GM23248 (cell line): ENCODE data around the gene ITPKC. TPM values are rescaled to one million over a fixed set of nuclear protein-coding genes. Genes with fewer than 3 reads are reported as not detected.
A peak's percentile ranks its signal among the peaks of the same experiment; 100 is the strongest.

Experiments used
- DNase-seq: peaks from one replicate; pipeline ENCODE4 v3.0.0-alpha.2; 2015
- H2AFZ ChIP-seq: fragments of 200-600 bp; sonication (generic); 2 replicates; pipeline ENCODE4 v1.6.1; 2016; ENCODE audit warnings: antibody characterized with exemption
- H3F3A ChIP-seq: fragments of 200-600 bp; sonication (generic); 2 replicates; pipeline ENCODE4 v1.6.1; 2016; ENCODE audit warnings: mild to moderate bottlenecking, antibody characterized with exemption, mixed run types; ENCODE audit not compliant: insufficient read depth
- H3K27ac ChIP-seq: fragments of 200-600 bp; sonication (generic); 2 replicates; pipeline ENCODE4 v1.5.1; 2016; ENCODE audit warnings: mild to moderate bottlenecking
- H3K27me3 ChIP-seq: fragments of 200-600 bp; sonication (generic); replicated peaks from 2 replicates; pipeline ENCODE4 v1.6.1; 2016; ENCODE audit warnings: mild to moderate bottlenecking; ENCODE audit not compliant: insufficient read depth
- H3K36me3 ChIP-seq: fragments of 200-600 bp; sonication (generic); 2 replicates; pipeline ENCODE4 v1.6.1; 2016; ENCODE audit warnings: low read depth, mild to moderate bottlenecking
- H3K4me1 ChIP-seq: fragments of 200-600 bp; sonication (generic); 2 replicates; pipeline ENCODE4 v1.6.1; 2016; ENCODE audit warnings: mild to moderate bottlenecking; ENCODE audit not compliant: insufficient read depth
- H3K4me2 ChIP-seq: fragments of 200-600 bp; sonication (generic); one replicate; pipeline ENCODE4 v1.6.1; 2016; ENCODE audit warnings: mild to moderate bottlenecking; ENCODE audit not compliant: unreplicated experiment
- H3K4me3 ChIP-seq: fragments of 200-600 bp; sonication (generic); 2 replicates; pipeline ENCODE4 v1.5.1; 2016; ENCODE audit warnings: mild to moderate bottlenecking
- H3K79me2 ChIP-seq: fragments of 200-600 bp; sonication (generic); 2 replicates; pipeline ENCODE4 v1.6.1; 2016; ENCODE audit warnings: mild to moderate bottlenecking; ENCODE audit not compliant: insufficient read depth
- H3K9ac ChIP-seq: fragments of 200-600 bp; sonication (generic); 2 replicates; pipeline ENCODE4 v1.6.1; 2016; ENCODE audit warnings: mild to moderate bottlenecking
- H3K9me2 ChIP-seq: fragments of 200-600 bp; sonication (generic); 2 replicates; pipeline ENCODE4 v1.6.1; 2016; ENCODE audit warnings: mixed run types, mild to moderate bottlenecking, moderate library complexity; ENCODE audit not compliant: insufficient read depth
- H3K9me3 ChIP-seq: fragments of 200-600 bp; sonication (generic); one replicate; pipeline ENCODE4 v1.6.1; 2017; ENCODE audit warnings: low read depth
- H4K20me1 ChIP-seq: fragments of 200-600 bp; sonication (generic); 2 replicates; pipeline ENCODE4 v1.6.0; 2016; ENCODE audit not compliant: insufficient read depth
- EZH2 ChIP-seq: fragments of 200-600 bp; sonication (generic); IDR thresholded peaks from 2 replicates; pipeline ENCODE4 v1.6.1; 2018; ENCODE audit warnings: antibody characterized with exemption, mild to moderate bottlenecking; ENCODE audit not compliant: insufficient read depth, poor library complexity, severe bottlenecking
- EZH2phosphoT487 ChIP-seq: fragments of 200-600 bp; sonication (generic); IDR thresholded peaks from 2 replicates; pipeline ENCODE4 v1.6.1; 2018; ENCODE audit warnings: antibody characterized with exemption, moderate library complexity, mild to moderate bottlenecking, low read depth; ENCODE audit not compliant: insufficient read depth
- WGBS, 2 experiments: methylation state at CpG; one replicate each; pipeline ENCODE4 v1.1.6; 2015 to 2017; ENCODE audit warnings: low lambda C conversion rate in 2 of 2, low coverage in 1 of 2; ENCODE audit errors: missing lambda C conversion rate in 2 of 2; 5-methylcytosine and 5-hydroxymethylcytosine counted together
- in situ Hi-C: fragments of 300-500 bp; cut with MboI; formaldehyde crosslinking; loops from 2 replicates; pipeline ENCODE4 v1.15.0; 2020
- polyA plus RNA-seq: library from polyadenylated mRNA; unstranded; fragments of >200 nt; fragmentation: Nextera tagmentation; extraction: Ambion mirVana; gene quantifications from 2 replicates; pipeline ENCODE4 v1.2.1, GENCODE V29; 2016
- total RNA-seq: library from RNA; depleted of rRNA; stranded (reverse); fragments of >200 nt; shearing (Covaris generic); gene quantifications from 2 replicates; pipeline ENCODE4 v1.2.3, GENCODE V29; 2014

The ITPKC gene
- total and polyA plus RNA-seq, 2 experiments from 2014 or later: 10.4 to 19.9 TPM

GRCh38 chr19:40685016-40685526 is 31.8 kb upstream of the ITPKC start:
- in situ Hi-C loops: no loop called here
- Histone ChIP-seq H3F3A (peaks cover 5% of the 10 kb centered on the region; the same call in 1 of the 2 replicates), H3K9ac (no peak overlapping the region), H3K4me2 (no peak overlapping the region), H3K9me2 (no peaks in the 10 kb centered on the region), H3K27ac (no peak overlapping the region), H3K36me3 (peaks cover 30% of the 10 kb centered on the region; the same call in 1 of the 2 replicates), H3K79me2 (peaks cover 37% of the 10 kb centered on the region), H3K4me3 (no peak overlapping the region), H2AFZ (no peak overlapping the region), H4K20me1 (no peaks in the 10 kb centered on the region), H3K27me3 (no peaks in the 10 kb centered on the region), H3K4me1 (peaks cover 17% of the 10 kb centered on the region), H3K9me3 (no peaks in the 10 kb centered on the region)
- WGBS, 2 experiments: 77 to 83% methylated on average over 3 of the region's 3 CpGs
- TF ChIP-seq EZH2 (no peak), EZH2phosphoT487 (no peak)
- DNase-seq: no peak

- Histone ChIP-seq H4K20me1 (no peaks in the 10 kb centered on the region), H3K36me3 (peaks cover 28% of the 10 kb centered on the region; the same call in 1 of the 2 replicates), H3K9ac (no peak overlapping the region), H3K9me3 (no peaks in the 10 kb centered on the region), H3K4me1 (peaks cover 17% of the 10 kb centered on the region), H3K27ac (no peak overlapping the region), H3K79me2 (peaks cover 40% of the 10 kb centered on the region), H3K4me3 (no peak overlapping the region), H3K4me2 (no peak overlapping the region), H3K9me2 (no peaks in the 10 kb centered on the region), H3F3A (peaks cover 5% of the 10 kb centered on the region; the same call in 1 of the 2 replicates), H3K27me3 (no peaks in the 10 kb centered on the region), H2AFZ (no peak overlapping the region)
- TF ChIP-seq EZH2phosphoT487: no peak
- no peak for TF ChIP-seq EZH2
- WGBS, 2 experiments: 32% methylated on average over 6 of the region's 6 CpGs
- in situ Hi-C loops: no loop called here
- DNase-seq: peak; percentile 46
Measured at GRCh38 chr19:40685563-40685962, 31.3 kb upstream of the ITPKC start.

GRCh38 chr19:40686882-40687524 is 29.9 kb upstream of the ITPKC start:
- Histone ChIP-seq H3K36me3 (peaks cover 25% of the 10 kb centered on the region; the same call in 1 of the 2 replicates), H3K79me2 (peaks cover 40% of the 10 kb centered on the region), H3K4me1 (peaks cover 17% of the 10 kb centered on the region), H3K9me2 (no peaks in the 10 kb centered on the region), H2AFZ (no peak overlapping the region), H3K27me3 (no peaks in the 10 kb centered on the region), H3K9ac (peak overlapping the region; percentile 100), H3K4me3 (no peak overlapping the region), H3K4me2 (peak overlapping the region; percentile 93), H3F3A (peaks cover 5% of the 10 kb centered on the region; the same call in 1 of the 2 replicates), H3K9me3 (no peaks in the 10 kb centered on the region), H3K27ac (peak overlapping the region; percentile 89), H4K20me1 (no peaks in the 10 kb centered on the region)
- 69 to 75% methylated on average over 11 to 14 of the region's 14 CpGs for WGBS, 2 experiments
- no peak for TF ChIP-seq EZH2
- no peak for TF ChIP-seq EZH2phosphoT487
- in situ Hi-C loops: no loop called here
- DNase-seq: no peak

GRCh38 chr19:40687525-40688016 is 29.3 kb upstream of the ITPKC start:
- in situ Hi-C loops: no loop called here
- no peaks in the 10 kb centered on the region for H3K27me3 ChIP-seq
- H4K20me1 ChIP-seq: no peaks in the 10 kb centered on the region
- H3K9me3 ChIP-seq: no peaks in the 10 kb centered on the region
- H3K27ac ChIP-seq: peak overlapping the region; percentile 89
- peak overlapping the region; percentile 100 for H3K9ac ChIP-seq
- 6 to 7% methylated on average over 12 of the region's 12 CpGs for WGBS, 2 experiments
- H3F3A ChIP-seq: peaks cover 5% of the 10 kb centered on the region; the same call in 1 of the 2 replicates
- H3K4me1 ChIP-seq: peaks cover 17% of the 10 kb centered on the region
- H3K9me2 ChIP-seq: no peaks in the 10 kb centered on the region
- H2AFZ ChIP-seq: no peak overlapping the region
- no peak for TF ChIP-seq EZH2
- TF ChIP-seq EZH2phosphoT487: no peak
- peak; percentile 95 for DNase-seq
- H3K4me3 ChIP-seq: peak overlapping the region; percentile 88
- H3K79me2 ChIP-seq: peaks cover 40% of the 10 kb centered on the region
- peak overlapping the region; percentile 93 for H3K4me2 ChIP-seq
- peaks cover 20% of the 10 kb centered on the region; the same call in 1 of the 2 replicates for H3K36me3 ChIP-seq
